Measurements from ENCODE around the gene ZNF679.

GRCh38 chr7:64181586-64181985, 46.7 kb upstream of the ZNF679 start:
- no peak for TF ChIP-seq POLR2A (IDR thresholded peaks at IDR 0.05)
- TF ChIP-seq, protein P1, sequence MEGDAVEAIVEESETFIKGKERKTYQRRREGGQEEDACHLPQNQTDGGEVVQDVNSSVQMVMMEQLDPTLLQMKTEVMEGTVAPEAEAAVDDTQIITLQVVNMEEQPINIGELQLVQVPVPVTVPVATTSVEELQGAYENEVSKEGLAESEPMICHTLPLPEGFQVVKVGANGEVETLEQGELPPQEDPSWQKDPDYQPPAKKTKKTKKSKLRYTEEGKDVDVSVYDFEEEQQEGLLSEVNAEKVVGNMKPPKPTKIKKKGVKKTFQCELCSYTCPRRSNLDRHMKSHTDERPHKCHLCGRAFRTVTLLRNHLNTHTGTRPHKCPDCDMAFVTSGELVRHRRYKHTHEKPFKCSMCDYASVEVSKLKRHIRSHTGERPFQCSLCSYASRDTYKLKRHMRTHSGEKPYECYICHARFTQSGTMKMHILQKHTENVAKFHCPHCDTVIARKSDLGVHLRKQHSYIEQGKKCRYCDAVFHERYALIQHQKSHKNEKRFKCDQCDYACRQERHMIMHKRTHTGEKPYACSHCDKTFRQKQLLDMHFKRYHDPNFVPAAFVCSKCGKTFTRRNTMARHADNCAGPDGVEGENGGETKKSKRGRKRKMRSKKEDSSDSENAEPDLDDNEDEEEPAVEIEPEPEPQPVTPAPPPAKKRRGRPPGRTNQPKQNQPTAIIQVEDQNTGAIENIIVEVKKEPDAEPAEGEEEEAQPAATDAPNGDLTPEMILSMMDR (IDR thresholded peaks at IDR 0.05): no peak
